Retina (tissue), 1 donor: ENCODE data around the gene PPA1.
"Not testable (repeated sequence)": the region's sequence is repeated elsewhere in the genome, so short reads cannot be mapped to it uniquely, and the experiment has no call there.

Source experiments
- DNase-seq: peaks from one replicate; pipeline ENCODE4 v3.0.0-alpha.2; 2016

Gene PPA1

GRCh38 chr10:70206762-70207161 lies 26.5 kb downstream of the PPA1 start:
- DNase-seq: no peak

DNA sequence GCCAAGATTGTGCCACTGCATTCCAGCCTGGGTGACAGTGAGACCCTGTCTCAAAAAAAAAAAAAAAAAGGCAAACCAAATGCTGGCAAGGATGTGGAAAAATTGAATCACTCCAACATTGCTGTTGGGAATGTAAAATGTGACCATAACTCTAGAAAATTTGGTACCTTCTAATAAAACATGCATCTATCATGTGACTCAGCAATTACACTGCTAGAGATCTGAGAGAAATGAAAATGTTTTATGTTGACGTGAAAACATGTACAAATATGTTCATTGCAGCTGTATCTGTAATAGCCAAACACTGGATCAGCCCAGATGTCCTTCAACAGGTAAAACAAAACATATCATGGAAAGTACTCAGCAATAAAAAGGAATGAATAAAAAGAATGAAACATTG lies 32.1 kb downstream of the PPA1 start:
- DNase-seq: no peak

GRCh38 chr10:70198696-70199466 lies 34.3 kb downstream of the PPA1 start:
- DNase-seq: no peak

- no peak for DNase-seq
These were observed 35.8 kb downstream of the PPA1 start for GRCh38 chr10:70197235-70197945.

- no peak for DNase-seq
These were observed 39.8 kb downstream of the PPA1 start for GRCh38 chr10:70193391-70193844.

- no peak for DNase-seq
These were observed 40.8 kb downstream of the PPA1 start for GRCh38 chr10:70192326-70192968.

GRCh38 chr10:70191972-70192305 lies 41.3 kb downstream of the PPA1 start:
- no peak for DNase-seq

GRCh38 chr10:70191161-70191971 lies 41.9 kb downstream of the PPA1 start:
- no peak for DNase-seq

- peak; percentile 48 for DNase-seq
These were observed 42.6 kb downstream of the PPA1 start for GRCh38 chr10:70190581-70190980.

GRCh38 chr10:70190102-70190501 lies 43.1 kb downstream of the PPA1 start:
- DNase-seq: no peak

DNA sequence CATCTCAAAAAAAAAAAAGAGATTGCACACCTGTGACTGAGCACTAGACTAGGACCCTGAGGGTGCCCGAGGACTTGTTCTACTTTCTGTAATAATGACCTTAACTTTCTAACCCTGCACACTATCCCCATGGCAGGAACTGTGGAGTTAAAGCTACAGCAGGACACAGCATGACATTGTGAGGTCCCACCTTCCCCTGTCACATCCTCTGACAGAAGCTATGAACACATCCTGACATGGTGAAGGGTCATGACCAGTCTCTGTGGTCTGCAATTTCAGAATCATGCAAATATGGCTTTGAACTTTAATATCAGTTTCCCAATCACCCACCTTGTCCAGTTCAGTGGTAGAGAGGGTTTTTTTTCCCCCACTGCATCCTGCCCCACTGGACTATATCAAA lies 44.5 kb downstream of the PPA1 start:
- DNase-seq: no peak

GRCh38 chr10:70186571-70186970 lies 46.7 kb downstream of the PPA1 start:
- DNase-seq: no peak

GRCh38 chr10:70186090-70186489 lies 47.1 kb downstream of the PPA1 start:
- no peak for DNase-seq

GRCh38 chr10:70183304-70183703 lies 49.9 kb downstream of the PPA1 start:
- no peak for DNase-seq

GRCh38 chr10:70179209-70179608 lies 54.0 kb downstream of the PPA1 start:
- not testable (repeated sequence) for DNase-seq

GRCh38 chr10:70178139-70178725 lies 55.0 kb downstream of the PPA1 start:
- no peak for DNase-seq

GRCh38 chr10:70176441-70176840 lies 56.8 kb downstream of the PPA1 start:
- DNase-seq: no peak

DNA sequence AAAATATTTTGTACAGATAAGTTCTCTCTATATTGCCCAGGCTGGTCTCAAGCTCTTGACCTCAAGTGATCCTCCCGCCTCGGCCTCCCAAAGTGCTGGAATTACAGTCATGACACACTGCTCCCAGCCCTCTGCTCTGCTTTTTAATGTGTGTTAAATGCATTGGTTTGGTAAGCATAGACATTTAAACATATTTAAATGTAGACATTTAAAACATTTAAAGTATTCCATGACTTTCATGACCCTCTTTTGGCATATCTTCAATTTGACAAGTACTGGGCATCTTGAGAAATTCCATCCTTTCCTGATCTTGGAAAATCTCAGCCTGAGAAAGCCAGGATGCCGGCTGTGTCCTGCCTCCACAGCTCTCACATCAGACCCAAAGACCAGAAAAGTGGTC lies 57.7 kb downstream of the PPA1 start:
- DNase-seq: no peak

DNA sequence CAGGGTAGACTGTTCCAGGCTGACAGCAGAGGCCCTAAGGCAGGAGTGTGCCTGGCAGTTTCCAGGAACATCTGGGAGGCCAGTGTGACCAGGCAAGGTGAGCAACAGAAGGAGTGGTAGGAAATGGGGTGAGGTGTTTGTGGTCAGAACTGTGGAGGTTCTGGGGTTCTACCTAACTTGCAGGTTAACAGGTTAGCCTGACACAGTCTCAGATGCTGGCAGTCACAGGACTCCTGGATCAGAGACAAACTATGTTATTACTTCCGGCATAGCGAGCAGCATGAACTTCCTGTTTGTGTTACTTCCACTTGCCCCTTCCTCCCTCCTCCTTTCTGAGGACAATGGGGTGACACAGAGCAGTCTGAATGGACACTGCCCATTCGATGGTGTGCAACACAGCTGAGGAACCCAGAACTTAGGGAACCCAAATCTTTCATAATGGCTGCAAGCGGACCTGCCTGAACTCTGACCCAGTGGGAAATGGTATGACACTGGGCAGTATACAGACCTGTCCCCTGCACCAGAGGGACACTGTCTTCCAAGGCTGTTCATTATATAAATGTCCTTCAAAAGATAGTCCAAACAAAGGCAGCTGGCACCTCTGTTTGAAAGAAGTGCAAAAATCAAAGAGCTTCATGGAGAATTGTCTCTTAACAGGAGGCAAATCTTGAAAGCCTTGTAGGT lies 59.0 kb downstream of the PPA1 start:
- no peak for DNase-seq

- DNase-seq: peak; percentile 63
These were observed 63.4 kb downstream of the PPA1 start for GRCh38 chr10:70169649-70170364.

DNA sequence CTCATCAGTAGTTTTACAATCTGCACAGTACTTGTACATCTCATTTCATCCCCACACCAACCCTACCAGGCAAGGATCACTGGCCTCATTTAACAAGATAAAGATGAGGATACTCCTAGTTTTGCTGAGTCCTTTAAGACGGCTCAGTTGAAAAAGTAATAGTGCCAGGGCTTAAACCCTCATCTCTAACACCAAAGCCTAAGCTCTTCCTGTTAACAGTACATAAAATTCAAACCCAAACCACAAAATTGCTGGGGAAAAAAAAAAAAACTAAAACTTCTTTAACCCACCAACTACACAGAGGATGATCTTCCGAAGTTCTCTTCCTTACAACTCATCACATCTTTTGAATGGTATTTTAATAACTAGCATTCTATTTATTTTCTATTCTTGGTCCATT lies 64.2 kb downstream of the PPA1 start:
- no peak for DNase-seq
